WI38 (cell line): ENCODE measurements around the gene CDC16.

ENCODE experiments used
- H3K4me3 ChIP-seq: 2 replicates; pipeline ENCODE4 v1.5.1; 2011; ENCODE audit warnings: low read depth, mild to moderate bottlenecking, control low read depth, low read length
- TF ChIP-seq, protein P1 (sequence below): IDR thresholded peaks from 2 replicates; pipeline ENCODE4 v1.5.1; 2012; ENCODE audit warnings: low read depth, mild to moderate bottlenecking, control low read depth, low read length

CDC16 gene

DNA sequence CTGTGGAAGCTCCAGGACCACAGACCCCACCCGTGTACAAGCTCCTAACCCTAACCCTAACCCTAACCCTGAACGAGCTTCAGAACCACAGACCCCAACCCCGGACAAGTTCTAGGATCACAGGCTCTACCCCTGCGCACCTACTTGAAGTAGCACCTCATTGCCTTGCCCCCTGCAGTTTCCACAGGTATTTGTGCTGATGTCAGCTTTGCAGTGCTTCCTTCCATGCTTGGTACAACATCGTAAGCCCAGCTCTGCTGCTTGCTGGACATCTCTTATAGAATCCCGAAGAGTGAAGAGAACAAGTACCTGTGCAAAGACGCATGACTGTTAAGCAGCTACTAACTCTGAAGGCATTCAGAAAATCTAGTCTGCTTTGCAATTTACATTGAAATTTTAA lies 20.7 kb upstream of the CDC16 start:
- TF ChIP-seq, protein P1, sequence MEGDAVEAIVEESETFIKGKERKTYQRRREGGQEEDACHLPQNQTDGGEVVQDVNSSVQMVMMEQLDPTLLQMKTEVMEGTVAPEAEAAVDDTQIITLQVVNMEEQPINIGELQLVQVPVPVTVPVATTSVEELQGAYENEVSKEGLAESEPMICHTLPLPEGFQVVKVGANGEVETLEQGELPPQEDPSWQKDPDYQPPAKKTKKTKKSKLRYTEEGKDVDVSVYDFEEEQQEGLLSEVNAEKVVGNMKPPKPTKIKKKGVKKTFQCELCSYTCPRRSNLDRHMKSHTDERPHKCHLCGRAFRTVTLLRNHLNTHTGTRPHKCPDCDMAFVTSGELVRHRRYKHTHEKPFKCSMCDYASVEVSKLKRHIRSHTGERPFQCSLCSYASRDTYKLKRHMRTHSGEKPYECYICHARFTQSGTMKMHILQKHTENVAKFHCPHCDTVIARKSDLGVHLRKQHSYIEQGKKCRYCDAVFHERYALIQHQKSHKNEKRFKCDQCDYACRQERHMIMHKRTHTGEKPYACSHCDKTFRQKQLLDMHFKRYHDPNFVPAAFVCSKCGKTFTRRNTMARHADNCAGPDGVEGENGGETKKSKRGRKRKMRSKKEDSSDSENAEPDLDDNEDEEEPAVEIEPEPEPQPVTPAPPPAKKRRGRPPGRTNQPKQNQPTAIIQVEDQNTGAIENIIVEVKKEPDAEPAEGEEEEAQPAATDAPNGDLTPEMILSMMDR, result no peak
- H3K4me3 ChIP-seq, result no peak overlapping the region

DNA sequence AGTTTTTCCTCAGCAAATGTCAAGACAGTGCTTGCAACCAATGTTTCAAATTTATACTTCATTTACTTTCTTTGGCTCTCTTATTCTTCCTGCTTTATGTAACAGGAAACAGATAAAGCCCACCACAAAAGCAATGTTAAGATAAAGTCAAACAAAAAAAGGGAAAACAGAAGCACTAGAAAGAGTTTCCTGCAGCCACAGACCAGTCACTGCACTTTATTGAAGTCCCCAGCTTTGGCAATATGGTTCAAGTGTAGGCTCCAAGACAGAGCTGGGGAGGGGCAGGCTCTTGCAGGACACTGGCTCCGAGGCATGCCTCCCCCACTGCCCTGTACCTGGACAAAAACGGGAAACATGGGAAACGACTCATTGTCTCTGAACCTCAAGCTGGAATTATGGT lies 15.3 kb upstream of the CDC16 start:
- H3K4me3 ChIP-seq, result no peak overlapping the region
- TF ChIP-seq, protein P1, result no peak

DNA sequence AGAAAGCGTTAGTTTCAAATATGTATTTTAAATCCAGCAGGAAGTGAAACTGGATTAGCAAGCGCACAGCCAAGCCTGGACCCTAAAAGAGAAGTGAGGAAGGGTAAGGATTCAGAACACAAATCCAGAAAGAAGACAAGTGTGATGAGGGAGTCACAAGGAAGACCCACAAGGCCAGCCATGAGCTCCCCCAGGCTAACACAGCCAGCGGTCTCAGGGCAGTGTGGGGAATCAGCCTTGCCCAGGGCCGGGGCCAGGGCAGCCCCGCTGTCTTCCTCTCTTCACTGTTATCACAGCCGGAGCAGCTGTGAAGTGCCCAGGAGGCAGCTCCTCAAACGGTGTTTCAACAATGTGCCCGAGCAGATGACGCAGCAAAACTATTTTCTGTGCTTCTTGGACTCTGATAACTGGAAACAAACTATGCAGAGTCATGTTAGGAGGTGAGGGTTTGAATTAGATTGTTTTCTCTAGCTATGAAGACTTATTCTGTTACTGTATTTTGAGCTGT lies 12.2 kb upstream of the CDC16 start:
- TF ChIP-seq, protein P1, result no peak
- no peak overlapping the region for H3K4me3 ChIP-seq

DNA sequence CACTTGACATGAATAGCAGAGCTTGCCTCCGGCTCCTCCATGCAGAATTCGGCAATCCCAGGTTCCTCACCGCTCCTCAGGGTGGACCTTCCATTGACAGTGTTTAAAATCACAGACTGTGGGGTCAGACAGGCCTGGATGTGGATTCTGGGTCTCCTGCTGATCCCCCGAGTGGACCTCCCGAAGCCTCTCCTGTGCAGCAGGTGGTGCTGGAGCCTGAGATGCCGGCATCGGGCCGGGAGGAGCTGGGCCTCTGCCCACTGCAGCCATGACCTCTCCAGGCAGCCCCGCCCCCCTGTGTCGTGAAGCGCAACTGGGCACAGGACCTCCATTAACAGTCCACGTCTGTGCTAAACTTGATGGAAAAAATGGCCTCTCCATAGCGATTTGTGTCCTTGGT lies 10.5 kb upstream of the CDC16 start:
- TF ChIP-seq, protein P1, result no peak
- no peak overlapping the region for H3K4me3 ChIP-seq

DNA sequence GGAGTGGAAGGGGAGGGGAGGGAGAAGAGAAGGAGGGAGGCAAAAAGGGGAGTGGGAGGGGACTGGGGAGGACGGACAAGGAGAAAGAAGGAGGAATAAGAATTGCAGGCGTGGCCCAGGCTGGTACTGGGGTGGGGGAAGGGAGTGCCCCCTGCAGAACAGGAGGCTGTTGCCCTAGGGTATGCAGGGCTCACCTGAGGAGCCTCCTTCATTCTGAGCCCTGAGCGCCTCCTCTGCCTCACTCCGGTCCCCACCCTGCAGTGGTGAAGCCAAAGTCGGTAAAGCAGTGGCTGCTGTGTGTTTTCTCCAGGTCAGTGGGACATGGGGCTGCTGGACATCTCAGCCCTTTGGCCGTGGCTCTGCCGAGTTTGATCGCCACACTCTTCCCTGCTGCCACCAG lies 9.1 kb upstream of the CDC16 start:
- H3K4me3 ChIP-seq, result no peak overlapping the region
- TF ChIP-seq, protein P1, result no peak

DNA sequence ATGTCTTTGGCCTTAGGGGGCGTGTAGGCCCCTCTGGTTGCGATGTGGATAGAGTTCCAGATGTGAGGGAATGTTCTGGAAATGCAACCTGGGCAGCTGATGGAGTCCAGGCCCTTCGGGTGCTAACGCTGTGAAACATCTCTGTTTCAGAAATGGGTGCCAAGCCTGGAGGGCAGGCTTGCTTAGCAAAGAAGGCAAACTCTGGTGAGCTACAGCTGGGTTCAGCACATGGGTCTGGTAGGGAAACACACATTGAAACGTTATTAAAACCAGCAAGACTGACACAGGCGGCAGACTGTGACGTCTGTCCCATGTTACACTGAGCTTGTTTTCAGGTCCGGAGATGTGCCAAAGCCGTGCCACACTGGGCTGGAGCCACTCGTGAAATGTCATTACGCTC lies 8.6 kb upstream of the CDC16 start:
- H3K4me3 ChIP-seq, result no peak overlapping the region
- TF ChIP-seq, protein P1, result no peak

DNA sequence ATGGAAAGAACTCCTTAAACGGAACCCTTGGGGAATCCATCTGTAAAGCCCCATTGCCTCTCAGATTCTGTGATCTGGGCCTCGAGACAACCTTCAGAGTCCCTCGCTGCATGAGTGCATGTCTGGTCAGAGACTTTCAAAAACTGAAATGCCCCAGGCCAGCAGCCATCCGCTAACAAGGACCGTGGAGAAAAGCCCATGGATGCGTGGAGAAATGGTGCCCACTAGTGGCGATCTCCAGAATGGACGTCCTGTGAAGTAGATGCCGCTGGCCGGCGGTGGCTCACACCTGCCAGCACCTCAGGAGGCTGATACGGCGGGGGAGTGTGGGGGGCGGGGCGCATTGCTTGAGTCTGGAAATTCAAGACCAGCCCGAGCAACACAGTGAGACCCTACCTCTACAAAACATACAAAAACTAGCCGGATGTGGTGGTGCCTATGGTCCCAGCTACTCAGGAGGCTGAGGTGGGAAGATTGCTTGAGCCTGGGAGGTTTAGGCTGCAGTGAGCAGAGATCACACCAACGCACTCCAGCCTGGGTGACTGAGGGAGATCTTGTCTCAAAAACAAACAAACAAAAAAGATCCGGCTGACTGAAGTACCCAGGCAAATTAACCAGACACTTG lies 7.9 kb upstream of the CDC16 start:
- TF ChIP-seq, protein P1, result peak; percentile 97
- no peak overlapping the region for H3K4me3 ChIP-seq
